ENCODE results near the gene ZIM2. TPM values are rescaled to one million over a fixed set of nuclear protein-coding genes. Genes with fewer than 3 reads are reported as not detected.

ZIM2 gene
- total RNA-seq, 1 experiment from 2014 or later: not detected

- H3K36me3 ChIP-seq (ENCODE audit: control insufficient read depth in 1 of 2, insufficient read depth in 2 of 2, low read length in 2 of 2): no peaks in the 10 kb centered on the region
- no peak for ATAC-seq
- no peak for TF ChIP-seq EGR1 (IDR thresholded peaks at IDR 0.05; ENCODE audit: low read depth)
- TF ChIP-seq MAX (IDR thresholded peaks at IDR 0.05): no peak
- TF ChIP-seq ELF1 (IDR thresholded peaks at IDR 0.05; ENCODE audit: borderline replicate concordance, low read depth): no peak
- no peak for TF ChIP-seq EZH2phosphoT487 (IDR thresholded peaks at IDR 0.05; ENCODE audit: borderline replicate concordance)
- TF ChIP-seq TCF7L2 (IDR thresholded peaks at IDR 0.05; ENCODE audit: borderline replicate concordance, extremely low read depth, insufficient read depth, insufficient read length): no peak
- TF ChIP-seq POLR2A (IDR thresholded peaks at IDR 0.05; ENCODE audit: borderline replicate concordance, extremely low read depth, insufficient read depth, insufficient read length): no peak
- no peak for TF ChIP-seq REST (IDR thresholded peaks at IDR 0.05; ENCODE audit: low read depth)
- no peak for TF ChIP-seq ATF3 (IDR thresholded peaks at IDR 0.05)
- TF ChIP-seq FOSL1 (IDR thresholded peaks at IDR 0.05; ENCODE audit: low read depth): no peak
- TF ChIP-seq CEBPB (IDR thresholded peaks at IDR 0.05; ENCODE audit: low read depth): no peak
- TF ChIP-seq POLR2AphosphoS5 (IDR thresholded peaks at IDR 0.05; ENCODE audit: low read depth, low read length): no peak
- no peak for TF ChIP-seq SRF (IDR thresholded peaks at IDR 0.05; ENCODE audit: low read depth)
- TF ChIP-seq CTCF (IDR thresholded peaks at IDR 0.05 in 2 of 3, conservative IDR thresholded peaks at IDR 0.05 in 1 of 3; ENCODE audit: borderline replicate concordance in 1 of 3, insufficient read depth in 1 of 3, low read depth in 2 of 3, low read length in 2 of 3): no peak
- no peak for TF ChIP-seq ZBTB33 (IDR thresholded peaks at IDR 0.05; ENCODE audit: extremely low read depth, insufficient replicate concordance, low read length)
- no peak for TF ChIP-seq JUND (IDR thresholded peaks at IDR 0.05)
- no peak for TF ChIP-seq ZFX (IDR thresholded peaks at IDR 0.05)
- TF ChIP-seq CBX3 (IDR thresholded peaks at IDR 0.05; ENCODE audit: low read depth): no peak
- BruUV-seq (replicated peaks): no TSS peak
- peaks cover 5 to 34% of the 10 kb centered on the region in 2 experiments; a peak in 2 of 4 replicates for H3K9me3 ChIP-seq (ENCODE audit: control insufficient read depth in 1 of 2, insufficient read depth in 1 of 2, low read depth in 1 of 2, low read length in 2 of 2)
- H3K79me2 ChIP-seq (ENCODE audit: insufficient read depth, low read length): no peaks in the 10 kb centered on the region
- H3K4me2 ChIP-seq (ENCODE audit: low read length): no peak overlapping the region
- POLR2A ChIA-PET: no interaction called here
- H3K27ac ChIP-seq (ENCODE audit: low read depth, low read length): no peak overlapping the region
- RAD21 ChIA-PET (ENCODE audit: low non-redundant PET in 1 of 2, low total read pairs in 2 of 2, uncharacterized antibody in 2 of 2, unreplicated experiment in 2 of 2): no interaction called here
- no peak overlapping the region for H3K4me3 ChIP-seq (replicated peaks in 1 of 2; ENCODE audit: low read depth in 1 of 2, low read length in 2 of 2)
- no peaks in the 10 kb centered on the region for H3K27me3 ChIP-seq (ENCODE audit: insufficient read depth, low read length)
- H2AFZ ChIP-seq (ENCODE audit: low read depth, low read length, poor library complexity, severe bottlenecking): no peak overlapping the region
- no peaks in the 10 kb centered on the region for H3K9me2 ChIP-seq (ENCODE audit: insufficient read depth)
- no peaks in the 10 kb centered on the region for H3K4me1 ChIP-seq (ENCODE audit: control insufficient read depth in 1 of 2, insufficient read depth in 2 of 2, low read length in 2 of 2)
- CTCF ChIA-PET: no interaction called here
- no peak for DNase-seq (ENCODE audit: low read depth, low spot score)
- H4K20me1 ChIP-seq (ENCODE audit: insufficient read depth): no peaks in the 10 kb centered on the region
- H3K9ac ChIP-seq (ENCODE audit: low read length): no peak overlapping the region
- intact Hi-C loops (cut with micrococcal nuclease): no loop called here
Observed at GRCh38 chr19:56838024-56838908, 2.3 kb downstream of the ZIM2 start.
